Brain pericyte (primary cell): Measurements from ENCODE around the gene KTI12.
"Not testable (repeated sequence)": the region's sequence is repeated elsewhere in the genome, so short reads cannot be mapped to it uniquely, and the experiment has no call there.

Source experiments
- DNase-seq: peaks from one replicate; pipeline ENCODE4 v3.0.0-alpha.2; 2012; ENCODE audit warnings: low read depth, low spot score

The KTI12 gene

GRCh38 chr1:52033190-52034049 is at the start of gene KTI12:
TSS of gene KTI12 (minus strand) at chr1:52033810. CDS start at chr1:52033761, 49 bp downstream.
- peak; percentile 68 for DNase-seq

DNA sequence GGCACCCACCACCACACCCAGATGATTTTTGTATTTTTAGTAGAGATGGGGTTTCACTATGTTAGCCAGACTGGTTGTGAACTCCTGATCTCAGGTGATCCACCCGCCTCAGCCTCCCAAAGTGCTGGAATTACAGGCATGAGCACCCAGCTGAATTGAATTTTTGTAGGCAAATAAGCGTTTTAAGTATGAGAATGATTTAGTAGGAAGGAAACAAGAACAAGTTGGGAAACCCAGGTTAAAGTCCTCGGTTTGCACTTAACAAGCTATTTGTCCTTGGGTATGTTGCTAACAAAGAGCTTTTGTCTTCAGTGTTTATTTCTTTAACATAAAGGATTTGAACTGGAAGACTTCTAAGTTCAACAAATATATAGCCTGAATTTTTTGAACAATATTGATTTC is 46.4 kb upstream of the KTI12 start:
- no peak for DNase-seq

DNA sequence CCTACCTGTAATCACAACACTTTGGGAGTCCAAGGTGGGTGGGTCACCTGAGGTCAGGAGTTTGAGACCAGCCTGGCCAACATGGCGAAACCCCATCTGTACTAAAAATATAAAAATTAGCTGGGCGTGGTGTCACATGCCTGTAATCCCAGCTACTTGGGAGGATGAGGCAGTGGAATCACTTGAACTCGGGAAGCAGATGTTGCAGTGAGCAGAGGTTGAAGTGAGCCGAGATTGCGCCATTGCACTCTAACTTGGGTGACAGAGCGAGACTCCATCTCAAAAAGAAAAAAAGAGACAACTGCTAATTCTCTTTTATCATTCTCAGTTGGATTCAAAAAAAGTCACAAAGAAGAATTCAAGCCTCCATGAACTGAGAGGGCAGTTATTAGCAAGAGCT is 43.7 kb upstream of the KTI12 start:
- DNase-seq, result not testable (repeated sequence)

- no peak for DNase-seq
Observed at GRCh38 chr1:52072291-52072690, 38.7 kb upstream of the KTI12 start.

GRCh38 chr1:52070704-52071103 is 37.1 kb upstream of the KTI12 start:
- no peak for DNase-seq

DNA sequence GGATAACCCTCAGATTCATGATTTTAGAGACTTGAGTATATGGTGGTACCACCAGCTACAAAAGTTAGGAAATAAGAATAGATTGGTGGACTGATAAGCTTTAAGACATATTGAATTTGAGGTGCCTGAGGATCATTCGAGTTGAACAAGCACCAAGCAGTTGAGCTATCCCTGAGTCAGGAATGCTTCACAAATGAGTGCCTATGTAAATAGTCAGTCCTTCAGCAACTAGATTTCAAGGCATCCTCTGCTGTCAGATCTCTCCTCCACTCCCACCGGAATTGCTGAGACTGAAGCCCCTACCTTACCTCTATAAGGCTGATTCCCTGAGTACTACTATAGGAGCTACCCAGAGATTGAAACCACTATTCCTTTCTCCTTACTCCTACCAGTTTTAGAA is 29.6 kb upstream of the KTI12 start:
- DNase-seq, result no peak

DNA sequence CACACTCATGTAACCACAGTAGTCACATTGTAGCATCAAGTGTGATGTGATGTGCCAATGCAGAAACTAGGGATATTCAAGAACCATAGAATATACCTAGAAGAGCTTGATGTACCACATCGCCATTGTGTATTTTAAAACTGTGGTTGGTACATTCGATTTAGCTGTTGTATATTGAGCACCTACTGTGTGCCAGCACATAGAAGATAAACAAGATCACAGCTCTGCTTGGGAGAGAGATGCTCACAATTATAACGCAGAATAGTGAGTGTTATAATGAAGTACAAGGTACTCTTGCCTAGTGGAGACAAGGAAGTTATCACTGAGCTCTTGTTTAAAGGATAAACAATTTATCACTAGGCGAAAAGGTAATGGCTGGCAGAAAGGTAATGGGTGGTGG is 27.2 kb upstream of the KTI12 start:
- no peak for DNase-seq

- no peak for DNase-seq
Observed at GRCh38 chr1:52059888-52060287, 26.3 kb upstream of the KTI12 start.

GRCh38 chr1:52059321-52059720 is 25.7 kb upstream of the KTI12 start:
- DNase-seq, result no peak

DNA sequence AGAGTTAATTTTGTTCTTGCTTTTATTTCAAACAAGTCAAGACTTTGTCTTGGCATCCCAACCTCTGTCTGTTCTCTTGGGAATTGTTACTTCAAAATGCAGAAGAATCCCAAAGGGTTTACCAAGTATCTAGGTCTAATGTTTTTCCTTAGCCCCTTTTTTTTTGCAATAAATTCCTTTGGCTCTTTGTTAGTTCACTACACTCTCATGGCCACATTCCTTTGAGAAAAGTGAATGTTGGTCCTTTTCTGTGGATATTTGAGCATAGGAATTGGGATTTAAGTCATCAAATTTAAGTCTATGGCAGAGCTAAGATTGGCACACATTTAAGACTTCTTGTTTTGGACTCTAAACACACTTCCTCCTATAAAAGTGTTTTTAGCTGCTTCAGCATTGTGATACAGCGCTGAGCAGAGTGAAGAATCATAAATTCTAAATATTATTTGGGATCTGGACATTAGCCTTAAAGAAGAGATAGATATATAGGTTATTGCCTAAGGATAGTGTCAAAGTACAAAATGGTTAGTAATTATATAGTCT is 24.3 kb upstream of the KTI12 start:
- no peak for DNase-seq

GRCh38 chr1:52057255-52057654 is 23.6 kb upstream of the KTI12 start:
- DNase-seq, result no peak

DNA sequence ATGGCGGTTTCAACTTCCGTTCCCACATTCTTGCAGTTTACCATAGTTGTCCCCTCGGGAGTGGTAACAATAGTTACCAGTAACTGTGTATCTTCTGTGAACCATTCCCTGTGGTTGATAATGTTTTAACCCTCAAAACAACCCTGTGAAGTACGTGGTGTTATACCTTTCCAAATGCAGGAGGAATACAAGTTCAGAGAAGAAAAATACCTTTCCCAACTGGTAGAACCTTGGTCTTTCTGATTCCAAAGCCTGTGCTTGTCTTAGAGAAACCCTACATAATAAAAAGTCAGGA is 23.3 kb upstream of the KTI12 start:
- DNase-seq, result no peak

DNA sequence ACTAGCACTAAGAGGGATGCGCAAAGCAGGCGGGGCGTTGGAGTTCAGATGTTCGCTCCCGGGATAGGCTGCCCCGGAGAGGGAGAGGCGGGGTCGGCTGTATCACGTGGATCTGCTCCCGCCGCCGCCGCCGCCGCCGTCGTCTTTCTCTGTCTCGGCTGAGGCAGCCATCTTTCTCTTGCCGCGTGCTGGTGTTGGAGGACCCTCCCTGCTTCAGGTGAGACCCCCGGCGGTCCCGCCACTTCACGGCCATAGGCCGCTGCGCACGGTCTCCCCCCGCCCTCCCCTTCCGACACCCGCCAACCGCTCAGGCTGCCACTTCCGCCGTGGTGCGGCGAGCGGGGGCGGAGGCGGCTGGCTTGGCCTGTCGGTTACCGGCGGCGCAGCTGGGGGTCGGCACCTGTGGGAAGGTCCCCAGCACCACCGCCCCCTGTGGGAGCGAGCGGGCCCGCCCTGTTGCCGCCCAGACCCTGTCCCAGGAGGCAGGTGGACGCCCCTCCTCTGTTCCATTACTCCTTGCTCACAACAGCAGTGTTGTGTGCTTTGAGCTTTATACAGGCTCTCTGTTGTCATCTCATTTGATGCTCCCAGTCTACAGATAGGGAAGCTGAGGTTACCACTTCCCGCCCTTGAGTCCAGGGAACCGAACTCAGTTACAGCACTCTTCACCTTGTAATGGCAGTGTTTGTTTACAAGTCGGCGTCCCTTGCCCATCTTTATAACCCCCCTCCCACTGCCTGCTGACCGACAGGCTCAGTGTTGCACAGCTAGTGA is 22.7 kb upstream of the KTI12 start, which contains the start of gene BTF3L4:
Gene BTF3L4 (plus strand): TSS at position 133 of the 774 bp plus-strand sequence. CDS start 3,553 bp downstream, outside the sequence.
- peak; percentile 49 for DNase-seq

GRCh38 chr1:52055866-52056162 is 22.2 kb upstream of the KTI12 start:
- DNase-seq, result no peak

DNA sequence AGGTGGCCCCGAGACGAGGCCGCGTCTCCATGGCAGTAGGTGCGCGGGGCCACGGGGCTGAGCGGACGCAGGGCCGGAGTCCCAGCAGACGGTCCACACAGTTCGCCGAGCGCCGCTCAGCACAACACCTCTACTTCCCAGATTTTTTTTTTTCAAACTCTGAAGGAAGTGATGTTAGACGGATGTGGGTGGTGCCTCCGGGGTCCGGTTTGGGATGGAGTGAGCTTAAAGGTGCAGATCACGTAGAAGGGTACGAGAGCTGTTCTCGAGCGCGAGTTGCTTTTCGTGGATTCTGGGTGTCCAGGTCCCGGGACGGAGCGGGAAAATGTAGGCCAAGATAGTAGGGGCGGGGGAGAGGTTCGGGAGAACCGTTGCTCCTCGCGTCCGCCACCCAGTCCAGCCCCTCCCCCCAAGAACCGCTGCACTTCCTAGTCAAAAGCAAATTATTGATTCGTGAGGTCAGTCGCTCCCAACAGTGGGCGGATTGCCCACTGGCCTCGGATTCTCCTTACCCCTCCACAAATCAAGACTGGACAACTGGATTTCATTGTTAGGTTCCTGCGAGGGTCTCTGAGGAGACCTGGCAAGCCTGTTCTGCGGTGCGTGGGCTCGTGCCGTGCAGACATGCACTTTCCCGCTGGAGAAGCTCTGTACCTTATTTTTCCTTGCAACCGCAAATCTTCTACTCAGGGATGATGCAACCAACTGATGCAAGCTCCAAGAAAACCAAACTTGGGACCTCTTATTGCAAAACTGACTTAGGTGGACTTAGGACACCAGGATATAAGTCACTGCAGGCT is 21.7 kb upstream of the KTI12 start, which contains the start of gene TXNDC12:
Gene TXNDC12 (minus strand): TSS at position 126 of the 800 bp plus-strand sequence. CDS start 95 bp downstream, at position 31.
- DNase-seq, result peak; percentile 63

GRCh38 chr1:52054496-52055065 is 21.0 kb upstream of the KTI12 start:
- DNase-seq, result no peak

- DNase-seq, result no peak
Observed at GRCh38 chr1:52053862-52054261, 20.3 kb upstream of the KTI12 start.

DNA sequence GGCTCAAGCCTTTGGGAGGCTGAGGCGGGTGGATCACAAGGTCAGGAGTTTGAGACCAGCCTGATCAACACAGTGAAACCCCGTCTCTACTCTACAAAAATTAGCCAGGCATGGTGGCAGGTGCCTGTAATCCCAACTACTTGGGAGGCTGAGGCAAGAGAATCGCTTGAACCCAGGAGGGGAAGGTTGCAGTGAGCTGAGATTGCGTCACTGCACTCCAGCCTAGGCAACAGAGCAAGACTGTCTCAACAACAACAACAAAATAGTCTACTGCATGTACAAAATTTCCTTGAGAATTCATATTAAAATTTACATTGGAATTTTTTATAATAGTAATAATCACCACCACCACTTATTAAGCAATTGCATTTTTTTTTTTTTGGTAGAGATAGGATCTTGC is 15.7 kb upstream of the KTI12 start:
- DNase-seq, result not testable (repeated sequence)

- DNase-seq, result not testable (repeated sequence)
Observed at GRCh38 chr1:52045666-52046195, 12.1 kb upstream of the KTI12 start.

DNA sequence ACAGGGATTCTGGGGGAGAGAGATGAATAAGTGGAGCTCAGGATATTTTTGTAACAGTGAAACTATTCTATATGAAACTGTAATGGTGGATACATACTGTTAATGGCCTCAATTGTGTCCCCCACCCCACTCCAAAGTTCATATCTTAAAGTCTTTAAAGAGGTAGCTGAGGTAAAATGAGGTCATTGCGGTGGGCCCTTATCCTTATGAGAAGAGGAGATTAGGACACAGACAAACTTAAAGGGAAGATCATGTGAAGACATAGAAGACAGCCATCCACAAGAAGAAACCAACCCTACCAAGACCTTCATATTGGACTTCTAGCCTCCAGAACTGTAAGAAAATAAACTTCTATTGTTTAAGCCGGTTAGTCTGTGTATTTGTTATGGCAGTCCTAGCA is 11.6 kb upstream of the KTI12 start:
- no peak for DNase-seq

- no peak for DNase-seq
Observed at GRCh38 chr1:52041551-52042185, 8.1 kb upstream of the KTI12 start.
